Measurements from ENCODE around the gene PDCD5. TPM values are rescaled to one million over a fixed set of nuclear protein-coding genes. Genes with fewer than 3 reads are reported as not detected.
"Not testable (repeated sequence)": the region's sequence is repeated elsewhere in the genome, so short reads cannot be mapped to it uniquely, and the experiment has no call there.

The PDCD5 gene, protein sequence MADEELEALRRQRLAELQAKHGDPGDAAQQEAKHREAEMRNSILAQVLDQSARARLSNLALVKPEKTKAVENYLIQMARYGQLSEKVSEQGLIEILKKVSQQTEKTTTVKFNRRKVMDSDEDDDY
- 64.3 TPM for total RNA-seq

DNA sequence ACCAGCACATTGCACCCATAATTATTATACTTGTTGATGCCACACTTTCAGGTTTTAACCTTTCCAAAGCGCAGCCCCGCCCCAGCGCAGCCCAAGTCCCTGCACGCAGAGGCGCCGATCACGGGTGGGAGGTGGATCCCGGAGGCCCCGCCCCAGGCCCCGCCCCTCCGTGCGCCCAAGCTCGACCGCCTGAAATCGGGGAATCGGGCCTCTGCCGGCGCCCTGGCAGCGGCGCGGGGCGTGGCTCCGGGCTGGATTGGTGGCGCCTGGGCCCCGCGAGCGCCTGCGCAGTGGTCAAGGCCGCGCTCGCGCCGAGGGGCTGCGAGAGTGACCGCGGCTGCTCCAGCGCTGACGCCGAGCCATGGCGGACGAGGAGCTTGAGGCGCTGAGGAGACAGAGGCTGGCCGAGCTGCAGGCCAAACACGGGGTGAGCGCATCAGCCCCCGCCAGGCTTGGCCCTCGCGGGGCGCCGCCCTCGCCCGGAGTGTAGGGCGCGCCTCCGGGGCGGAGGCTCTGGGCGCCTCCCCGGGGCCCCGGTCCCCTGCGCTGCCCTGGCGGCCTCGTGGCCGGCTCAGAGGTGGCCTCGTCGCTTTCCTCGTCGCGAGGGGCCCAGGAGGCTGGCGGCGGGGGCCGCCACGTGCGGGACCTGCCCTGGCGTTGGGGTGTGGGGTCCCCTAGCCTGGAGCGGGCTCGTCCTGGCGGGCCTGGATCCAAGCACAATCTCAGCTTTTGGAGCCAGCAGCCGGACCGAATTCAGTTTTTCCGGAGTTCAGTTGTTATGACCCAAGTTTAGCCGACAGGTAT is at the start of gene PDCD5:
Gene PDCD5, plus strand, starts transcription at position 290 of the 804 bp plus-strand sequence. Its CDS starts 72 bp downstream, at position 362.
- ATAC-seq, result peak; percentile 99
- DNase-seq (ENCODE audit: low spot score), result peak; percentile 98
- intact Hi-C loops (cut with DNase I), result no loop called here

DNA sequence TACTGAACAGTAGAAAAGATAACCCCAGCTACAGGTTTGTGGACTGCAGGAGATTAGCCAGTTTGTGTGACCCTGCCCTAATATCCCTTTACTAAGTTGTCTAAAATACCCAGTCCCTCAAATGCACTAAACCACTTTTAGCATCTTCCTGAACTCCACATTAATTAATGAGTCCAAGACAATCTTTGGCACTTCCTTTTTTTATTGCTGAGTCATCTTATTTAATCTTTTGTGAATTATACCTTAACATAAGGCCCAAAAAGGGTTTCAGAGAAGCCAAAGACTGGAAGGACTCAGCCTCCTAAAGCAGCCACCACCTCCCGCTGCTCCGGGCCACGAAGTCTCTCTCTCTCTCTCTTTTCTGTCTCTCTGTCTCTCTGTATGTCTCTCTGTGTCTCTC is 48.8 kb upstream of the PDCD5 start:
- DNase-seq (ENCODE audit: low spot score) (no peak), ATAC-seq (no peak)
- intact Hi-C loops (cut with DNase I), result no loop called here

DNA sequence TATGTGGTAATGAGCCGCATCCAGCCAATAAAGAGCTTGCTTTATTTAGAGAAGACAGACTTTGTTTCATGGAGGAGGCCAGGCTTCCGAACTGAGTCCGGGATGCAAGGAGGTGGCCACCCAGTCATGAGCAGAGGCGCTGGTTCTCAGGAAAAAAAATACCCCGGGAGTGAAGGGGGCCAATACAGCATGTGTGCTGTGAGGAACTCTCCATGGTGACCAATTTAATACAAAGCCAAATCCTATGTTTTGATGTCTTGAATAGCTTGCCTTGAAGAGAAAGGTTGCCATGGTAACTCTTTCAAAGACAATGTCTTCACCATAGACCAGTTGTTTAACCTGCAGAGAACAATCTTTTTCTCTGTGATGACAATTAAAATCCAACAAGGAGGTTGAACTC is 43.4 kb upstream of the PDCD5 start:
- ATAC-seq (no peak), DNase-seq (ENCODE audit: low spot score) (no peak)
- intact Hi-C loops (cut with DNase I), result no loop called here

DNA sequence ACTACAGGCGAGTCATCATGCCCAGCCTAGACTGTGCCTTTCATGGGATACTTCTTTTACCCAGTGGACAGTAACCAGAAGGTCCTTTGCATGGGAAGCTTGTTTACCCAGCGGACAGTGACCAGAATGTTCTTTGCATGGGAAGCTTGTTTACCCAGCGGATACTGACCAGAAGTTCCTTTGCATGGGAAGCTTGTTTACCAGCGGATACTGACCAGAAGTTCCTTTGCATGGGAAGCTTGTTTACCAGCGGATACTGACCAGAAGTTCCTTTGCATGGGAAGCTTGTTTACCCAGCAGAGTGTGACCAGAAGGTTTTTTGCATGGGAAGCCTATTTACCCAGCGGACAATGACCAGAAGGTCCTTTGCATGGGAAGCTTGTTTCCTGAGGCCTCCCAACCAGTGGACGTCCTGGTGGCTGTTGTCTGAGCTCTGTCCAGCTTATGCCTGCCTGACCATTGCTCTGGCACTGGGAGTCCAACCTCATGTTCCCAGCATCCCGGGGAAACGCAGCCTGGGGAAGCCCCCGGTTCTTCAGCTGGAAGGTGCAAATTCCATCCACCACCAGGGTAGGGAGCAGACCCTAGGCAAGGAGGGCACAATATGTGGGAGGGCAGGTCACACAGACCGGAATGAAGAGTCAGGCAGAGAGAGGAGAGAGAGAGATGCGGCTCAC is 41.6 kb upstream of the PDCD5 start:
- intact Hi-C loops (cut with DNase I), result no loop called here
- DNase-seq (ENCODE audit: low spot score) (no peak), ATAC-seq (no peak)

DNA sequence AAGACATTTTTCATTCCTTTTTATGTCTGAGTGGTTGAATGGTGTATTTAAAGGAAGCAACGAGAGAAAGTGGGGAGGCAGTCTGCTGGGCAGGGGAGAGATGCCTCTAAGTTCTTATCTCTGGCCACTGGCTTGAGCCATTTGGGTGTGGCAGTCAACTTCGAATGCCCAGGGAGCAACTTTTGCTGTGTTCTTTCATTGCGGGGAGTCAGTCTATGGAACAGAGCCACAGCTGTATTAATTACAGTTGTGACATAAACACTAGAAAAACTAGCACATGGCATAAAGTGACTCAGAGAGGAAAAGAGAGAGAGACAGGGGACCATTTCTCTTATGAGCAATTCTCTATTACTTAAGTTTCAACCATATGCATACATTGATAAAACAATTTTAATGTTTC is 40.4 kb upstream of the PDCD5 start:
- intact Hi-C loops (cut with DNase I), result no loop called here
- DNase-seq (ENCODE audit: low spot score), result no peak
- no peak for ATAC-seq

DNA sequence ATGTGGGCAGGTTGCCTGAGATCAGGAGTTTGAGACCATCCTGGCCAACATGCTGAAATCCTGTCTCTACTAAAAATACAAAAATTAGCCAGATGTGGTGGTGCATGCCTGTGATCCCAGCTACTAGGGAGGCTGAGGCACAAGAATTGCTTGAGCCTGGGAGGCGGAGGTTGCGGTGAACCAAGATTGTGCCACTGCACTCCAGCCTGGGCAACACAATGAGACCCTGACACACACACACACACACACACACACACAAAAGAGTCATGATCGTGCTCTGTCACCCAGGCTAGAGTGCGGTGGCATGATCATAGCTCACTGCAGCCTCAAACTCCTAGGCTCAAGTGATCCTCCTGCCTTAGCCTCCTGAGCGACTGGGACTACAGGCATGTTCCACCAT is 39.6 kb upstream of the PDCD5 start:
- ATAC-seq; DNase-seq (ENCODE audit: low spot score); intact Hi-C loops (cut with DNase I): not testable (repeated sequence)

DNA sequence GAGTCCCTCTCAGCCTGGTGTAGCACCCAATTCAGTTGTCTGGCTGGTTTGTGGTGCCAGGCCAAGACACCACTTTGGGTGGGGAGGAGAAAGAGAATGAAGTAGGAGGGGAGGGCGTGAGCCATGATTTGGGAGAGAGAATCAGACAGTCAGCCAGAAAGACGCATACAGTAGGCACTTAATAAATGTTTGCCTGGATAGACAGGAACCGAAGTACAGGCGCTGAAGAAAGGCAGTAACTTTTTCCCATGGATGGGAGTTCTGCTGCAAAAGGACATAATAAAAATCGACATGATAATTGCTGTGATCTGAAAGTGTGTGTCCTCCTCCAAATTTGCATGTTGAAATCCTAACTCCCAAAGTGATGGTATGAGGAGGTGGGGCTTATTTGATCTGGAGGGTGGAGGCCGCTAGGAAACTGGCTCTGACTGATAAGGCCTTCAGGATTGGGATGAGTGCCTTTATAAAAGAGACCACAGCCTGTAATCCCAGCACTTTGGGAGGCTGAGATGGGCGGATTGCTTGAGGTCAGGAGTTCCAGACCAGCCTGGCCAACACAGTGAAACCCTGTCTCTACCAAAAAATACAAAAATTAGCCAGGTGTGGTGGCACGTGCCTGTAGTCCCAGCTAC is 38.4 kb upstream of the PDCD5 start:
- intact Hi-C loops (cut with DNase I), result no loop called here
- DNase-seq (ENCODE audit: low spot score) (no peak), ATAC-seq (no peak)

DNA sequence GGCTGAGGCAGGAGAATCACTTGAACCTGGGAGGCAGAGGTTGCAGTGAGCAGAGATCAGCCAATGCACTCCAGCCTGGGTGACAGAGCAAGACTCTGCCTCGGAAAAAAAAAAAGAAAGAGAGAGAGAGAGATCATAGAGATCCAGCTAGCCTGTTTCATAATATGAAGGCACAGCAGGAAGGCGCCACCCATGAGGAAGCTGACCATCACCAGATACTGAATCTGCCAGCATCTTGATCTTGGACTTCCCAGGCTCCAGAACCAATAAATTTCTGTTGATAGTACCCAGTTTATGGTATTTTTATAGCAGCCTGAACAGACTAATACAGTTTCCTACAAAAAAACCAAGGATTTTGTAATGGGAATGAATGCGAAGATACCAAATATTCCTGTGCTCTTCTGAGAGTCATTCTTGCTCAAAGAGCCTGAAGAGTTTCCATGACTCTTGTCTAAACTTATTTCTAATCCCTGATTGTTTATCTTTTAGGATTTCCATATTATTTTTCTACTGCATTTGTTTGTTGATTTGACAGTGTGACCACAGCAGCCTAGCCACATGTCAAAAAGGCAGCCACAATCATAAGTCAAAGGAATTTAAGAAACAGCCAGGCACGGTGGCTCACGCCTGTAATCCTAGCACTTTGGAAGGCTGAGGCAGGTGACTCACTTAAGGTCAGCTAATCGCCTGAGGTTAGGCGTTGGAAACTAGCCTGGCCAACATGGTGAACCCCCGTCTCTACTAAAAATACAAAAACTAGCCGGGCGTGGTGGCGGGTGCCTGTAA is 37.7 kb upstream of the PDCD5 start:
- DNase-seq (ENCODE audit: low spot score) (no peak), ATAC-seq (no peak)
- intact Hi-C loops (cut with DNase I), result no loop called here

DNA sequence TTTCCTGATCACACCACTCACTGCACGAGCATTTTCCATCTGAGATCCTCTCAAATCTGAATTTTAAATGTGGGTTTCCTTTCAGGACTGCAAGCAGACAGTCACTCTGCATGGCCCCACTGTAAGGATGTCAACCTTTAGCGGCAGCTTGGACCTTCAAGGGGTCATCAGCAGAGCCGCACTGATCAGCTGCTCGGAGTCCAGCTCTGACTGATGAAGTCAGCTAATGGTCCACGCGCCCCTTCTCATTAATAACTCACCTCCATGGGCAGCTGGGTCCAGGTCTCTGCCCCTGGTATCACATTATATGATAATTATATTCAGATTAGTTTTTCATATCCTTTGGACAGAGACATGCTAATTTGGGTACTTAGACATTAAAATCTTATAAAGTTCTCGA is 36.1 kb upstream of the PDCD5 start:
- DNase-seq (ENCODE audit: low spot score) (no peak), ATAC-seq (no peak)
- intact Hi-C loops (cut with DNase I), result no loop called here

DNA sequence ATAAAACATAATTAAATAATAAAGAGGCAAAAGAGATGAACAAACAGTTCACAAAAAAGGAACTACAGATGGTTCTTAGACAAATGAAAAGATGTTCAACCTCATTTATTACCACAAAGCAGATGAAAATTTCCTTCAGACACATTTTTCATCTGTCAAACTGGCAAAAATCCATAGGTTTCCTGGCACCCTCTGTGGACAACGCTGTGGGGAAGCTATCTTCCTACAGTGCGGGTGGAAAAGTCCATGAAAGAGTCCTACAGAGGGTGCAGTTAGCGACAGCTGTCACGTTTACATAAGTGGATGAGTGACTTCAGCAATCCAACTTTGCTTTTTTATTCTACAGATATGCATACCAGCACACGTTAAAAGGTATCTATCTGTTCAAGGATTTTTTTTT is 30.3 kb upstream of the PDCD5 start:
- DNase-seq (ENCODE audit: low spot score), result no peak
- no peak for ATAC-seq
- intact Hi-C loops (cut with DNase I), result no loop called here

DNA sequence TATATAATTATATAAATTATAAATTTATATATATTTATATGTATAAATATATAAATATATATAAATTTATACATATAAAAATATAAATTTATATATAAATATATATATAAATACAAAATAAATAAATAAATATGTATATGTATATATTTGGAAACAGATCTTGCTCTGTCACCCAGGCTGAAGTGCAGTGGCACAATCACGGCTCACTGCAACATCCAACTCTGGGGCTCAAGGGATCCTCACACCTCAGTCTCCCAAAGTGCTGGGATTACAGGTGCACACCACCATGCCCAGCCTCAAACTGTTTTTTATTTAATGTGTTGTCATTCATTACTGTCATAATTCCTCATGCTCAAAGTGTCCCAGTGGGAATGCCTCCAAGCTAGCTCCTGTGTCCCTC is 25.2 kb upstream of the PDCD5 start:
- no peak for ATAC-seq
- DNase-seq (ENCODE audit: low spot score), result no peak
- intact Hi-C loops (cut with DNase I), result no loop called here

DNA sequence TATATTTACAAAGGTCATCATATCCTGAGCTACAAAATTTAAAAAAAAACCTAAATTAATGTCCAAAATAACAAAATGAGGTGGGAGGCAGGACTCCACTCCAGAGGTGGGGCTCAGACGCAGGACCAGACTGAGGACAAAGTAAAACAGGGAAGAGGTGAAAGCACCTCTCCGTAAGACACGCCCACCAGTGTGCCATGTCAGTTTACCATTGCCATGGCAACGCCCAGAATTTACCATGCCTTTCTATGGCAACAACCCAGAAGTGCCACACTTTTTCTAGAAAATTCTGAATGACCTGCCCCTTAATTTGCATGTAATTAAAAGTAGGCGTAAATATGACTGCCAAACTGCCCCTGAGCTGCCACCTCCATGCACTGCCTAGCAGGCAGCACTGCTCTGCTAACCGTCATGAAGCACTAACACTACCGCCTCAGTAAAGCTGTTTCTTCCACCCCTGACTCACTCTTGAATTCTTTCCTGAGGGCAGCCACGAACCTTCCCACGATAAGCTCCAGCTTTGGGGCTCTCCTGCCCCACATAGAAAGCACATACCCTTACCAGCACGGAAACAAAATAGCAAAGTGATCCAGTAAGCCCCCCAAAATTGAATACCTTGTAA is 22.3 kb upstream of the PDCD5 start:
- DNase-seq (ENCODE audit: low spot score) (no peak), ATAC-seq (no peak)
- intact Hi-C loops (cut with DNase I), result no loop called here

DNA sequence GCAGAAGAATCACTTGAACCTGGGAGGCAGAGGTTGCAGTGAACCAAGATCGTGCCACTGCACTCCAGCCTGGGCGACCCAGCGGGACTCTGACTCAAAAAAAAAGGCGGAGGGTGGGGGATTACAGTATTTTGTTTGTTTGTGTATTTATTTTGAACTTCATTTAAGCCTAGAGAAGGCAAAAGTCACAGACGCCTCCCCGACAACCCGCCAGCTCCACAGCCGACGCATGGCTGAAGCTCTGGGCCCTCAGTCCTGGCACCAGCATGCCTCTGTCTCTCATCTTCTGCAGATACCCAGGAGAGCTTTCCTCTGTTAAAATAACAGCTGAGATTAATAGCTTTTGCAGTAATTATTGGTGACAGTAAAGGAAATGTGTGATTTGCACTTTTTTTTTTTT is 17.2 kb upstream of the PDCD5 start:
- DNase-seq (ENCODE audit: low spot score) (no peak), ATAC-seq (no peak)
- intact Hi-C loops (cut with DNase I), result no loop called here

DNA sequence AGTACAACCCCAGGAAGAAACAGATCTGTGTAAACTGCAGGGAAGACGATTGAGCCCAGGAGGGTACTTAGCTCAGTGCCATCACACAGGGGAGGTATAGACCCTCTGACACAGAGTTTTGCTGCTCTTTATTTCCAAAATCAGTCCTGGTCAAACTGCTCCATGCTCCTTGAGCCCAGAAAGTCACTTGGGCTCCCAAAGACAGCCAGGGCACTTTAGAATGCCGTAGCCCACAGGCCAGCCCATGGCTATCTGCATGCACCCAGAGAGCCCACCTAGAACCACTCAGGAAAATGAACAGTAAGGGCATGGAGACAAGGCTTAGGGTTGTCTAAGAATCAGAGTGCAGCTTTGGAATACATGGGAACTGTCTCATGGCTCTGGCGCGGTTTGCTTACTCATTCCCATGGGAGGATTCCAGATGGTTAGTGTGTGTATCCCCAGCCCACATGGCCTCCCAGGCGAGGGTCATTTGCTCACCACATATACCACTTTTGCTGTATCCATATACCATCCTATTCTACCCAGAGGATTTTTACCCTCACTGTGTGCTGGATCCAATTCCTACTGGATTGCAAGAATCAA is 14.7 kb upstream of the PDCD5 start:
- intact Hi-C loops (cut with DNase I), result no loop called here
- no peak for DNase-seq (ENCODE audit: low spot score)
- ATAC-seq, result no peak

DNA sequence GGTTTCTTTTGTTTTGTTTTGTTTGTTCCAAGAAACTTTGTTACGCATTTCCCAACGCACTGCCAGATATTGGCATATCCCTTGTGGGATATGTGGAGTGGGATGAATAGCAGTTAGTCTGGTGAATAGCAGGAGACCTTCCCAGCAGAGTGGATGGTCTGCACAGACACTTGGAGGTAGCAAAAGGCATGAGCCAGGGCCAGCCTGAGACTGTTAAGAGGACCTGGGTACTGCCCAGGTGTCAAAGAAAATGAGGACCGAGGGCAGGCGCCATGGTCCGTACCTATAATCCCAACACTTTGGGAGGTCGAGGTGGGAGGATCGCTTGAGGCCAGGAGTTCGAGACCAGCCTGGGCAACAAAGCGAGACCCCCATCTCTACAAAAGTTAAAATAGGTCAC is 13.5 kb upstream of the PDCD5 start:
- ATAC-seq, result no peak
- no peak for DNase-seq (ENCODE audit: low spot score)
- intact Hi-C loops (cut with DNase I), result no loop called here

DNA sequence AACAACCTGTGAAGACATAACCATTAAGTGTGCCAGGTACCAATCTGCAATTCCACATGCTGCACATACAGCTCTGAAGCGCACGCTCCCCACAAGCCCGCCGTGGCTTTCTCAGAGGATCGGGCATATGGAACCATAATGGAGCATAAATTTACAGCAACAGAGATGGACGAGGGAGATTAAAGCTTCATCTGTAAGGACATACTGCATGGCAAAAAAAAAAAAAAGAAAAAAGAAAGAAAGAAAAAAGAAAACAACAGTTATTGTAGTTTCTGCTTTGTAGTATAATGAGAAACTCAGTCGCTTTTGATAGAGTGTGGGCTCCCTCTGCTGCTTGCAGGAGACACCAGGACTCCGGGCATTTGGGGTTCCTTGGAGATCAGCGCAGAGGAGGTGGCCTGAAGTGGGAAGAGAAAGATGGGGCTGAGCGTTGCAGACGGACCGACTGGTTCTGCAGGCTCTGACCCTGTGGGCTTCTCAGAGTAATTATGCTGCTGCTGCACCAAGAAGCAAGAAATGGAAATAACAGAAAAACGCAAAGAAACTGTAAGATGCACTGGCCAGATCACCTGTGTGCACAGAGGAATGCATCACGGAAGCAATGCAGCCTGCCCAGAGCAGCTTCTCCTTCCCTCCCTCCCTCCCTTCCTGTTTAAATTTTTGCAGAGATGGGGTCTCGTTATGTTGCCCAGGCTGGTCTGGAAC is 10.8 kb upstream of the PDCD5 start:
- intact Hi-C loops (cut with DNase I), result no loop called here
- peak; percentile 84 for ATAC-seq

DNA sequence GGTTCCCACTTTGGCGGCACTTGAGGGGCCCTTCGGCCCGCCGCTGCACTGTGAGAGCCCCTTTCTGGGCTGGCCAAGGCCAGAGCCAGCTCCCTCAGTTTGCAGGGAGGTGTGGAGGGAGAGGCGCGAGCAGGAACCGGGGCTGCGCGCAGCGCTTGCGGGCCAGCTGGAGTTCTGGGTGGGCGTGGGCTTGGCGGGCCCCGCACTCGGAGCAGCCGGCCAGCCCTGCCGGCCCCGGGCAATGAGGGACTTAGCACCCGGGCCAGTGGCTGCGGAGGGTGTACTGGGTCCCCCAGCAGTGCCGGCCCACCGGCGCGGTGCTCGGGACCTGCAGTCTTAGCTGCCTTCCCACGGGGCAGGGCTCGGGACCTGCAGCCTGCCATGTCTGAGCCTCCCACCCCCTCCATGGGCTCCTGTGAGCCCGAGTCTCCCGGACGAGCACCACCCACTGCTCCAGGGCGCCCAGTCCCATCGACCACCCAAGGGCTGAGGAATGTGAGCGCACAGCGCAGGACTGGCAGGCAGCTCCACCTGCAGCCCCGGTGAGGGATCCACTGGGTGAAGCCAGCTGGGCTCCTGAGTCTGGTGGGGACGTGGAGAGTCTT is 9.4 kb upstream of the PDCD5 start:
- DNase-seq (ENCODE audit: low spot score); ATAC-seq; intact Hi-C loops (cut with DNase I): not testable (repeated sequence)

More for the DNA sequence above, 10.8 kb upstream of the PDCD5 start:
- DNase-seq (ENCODE audit: low spot score), result no peak

Measured in sciatic nerve (tissue), 2 donors.